A549 (cell line): ENCODE data around the gene AMBN. TPM values are rescaled to one million over a fixed set of nuclear protein-coding genes. Genes with fewer than 3 reads are reported as not detected.
A peak's percentile ranks its signal among the peaks of the same experiment; 100 is the strongest.

Experiments
- ATAC-seq, 2 experiments: fragments of 200-7000 bp in 1 of 2; fragments of >200 bp in 1 of 2; cut with Nextera tagmentation in 1 of 2; cut with Tn5 transposase in 1 of 2; 3 replicates each; pipeline versions ENCODE4 v1.8.0 to v1.9.1; 2018 to 2020; ENCODE audit warnings: mild to moderate bottlenecking in 1 of 2, moderate library complexity in 1 of 2
- CTCF ChIA-PET: fragments of 300-600 bp; sonication (Branson Sonifier 250); formaldehyde crosslinking; extraction: SDS; loops from one replicate; lab custom pipeline; 2021; ENCODE audit warnings: antibody characterized with exemption, inconsistent platforms; lab: Yijun Ruan, JAX
- POLR2A ChIA-PET: fragments of 350-600 bp; formaldehyde crosslinking; extraction: SDS; loops from one replicate; lab custom pipeline; 2021; ENCODE audit warnings: antibody characterized with exemption, inconsistent platforms; lab: Yijun Ruan, JAX
- DNase-seq, 2 experiments: peaks; one replicate each; pipeline versions ENCODE4 v3.0.0 to v3.0.0-alpha.2; 2011 to 2016; ENCODE audit warnings: low read depth in 1 of 2, low spot score in 1 of 2
- FAIRE-seq: peaks from 2 replicates; lab custom pipeline; 2011; peaks lifted over from hg19 to GRCh38; lab: Jason Lieb, UNC
- H3K27ac ChIP-seq, 2 experiments: fragments of >200 bp; sonication (Bioruptor Twin); formaldehyde crosslinking; 3 replicates each; pipeline ENCODE4 v1.5.1; 2016 to 2017
- H3K4me1 ChIP-seq: fragments of >200 bp; sonication (Bioruptor Twin); formaldehyde crosslinking; 3 replicates; pipeline ENCODE4 v1.6.1; 2016
- H3K4me2 ChIP-seq: fragments of >200 bp; sonication (Bioruptor Twin); formaldehyde crosslinking; 3 replicates; pipeline ENCODE4 v1.6.1; 2016
- H3K4me3 ChIP-seq: fragments of >200 bp; sonication (Bioruptor Twin); formaldehyde crosslinking; 3 replicates; pipeline ENCODE4 v1.5.1; 2016
- H3K9me3 ChIP-seq: fragments of >200 bp; sonication (Bioruptor Twin); formaldehyde crosslinking; 3 replicates; pipeline ENCODE4 v1.6.1; 2016
- BHLHE40 ChIP-seq: IDR thresholded peaks from 2 replicates; pipeline ENCODE4 v1.6.1; 2012; ENCODE audit warnings: low read depth, low read length, inconsistent platforms
- CBX2 ChIP-seq: fragments of 200-600 bp; sonication (generic); IDR thresholded peaks from 2 replicates; pipeline ENCODE4 v1.6.1; 2016; ENCODE audit warnings: low read depth, mild to moderate bottlenecking, borderline replicate concordance
- CEBPB ChIP-seq, 2 experiments: fragments of >200 bp in 1 of 2; sonication (Bioruptor Twin) in 1 of 2; formaldehyde crosslinking in 1 of 2; IDR thresholded peaks; 2 replicates each; pipeline ENCODE4 v1.6.1; 2012 to 2016
- CHD2 ChIP-seq: fragments of 150-350 bp; IDR thresholded peaks from 2 replicates; pipeline ENCODE4 v1.6.1; 2014; ENCODE audit warnings: low read length; ENCODE audit not compliant: partially characterized antibody
- EHF ChIP-seq: fragments of 250-450 bp; sonication (Bioruptor Pico); IDR thresholded peaks from 2 replicates; pipeline ENCODE4 v1.5.0; 2020; ENCODE audit warnings: mild to moderate bottlenecking
- FOSL2 ChIP-seq, 2 experiments: fragments of 450-650 bp in 1 of 2; fragments of >200 bp in 1 of 2; sonication (Bioruptor Twin) in 1 of 2; formaldehyde crosslinking; IDR thresholded peaks; 2 replicates each; pipeline versions ENCODE4 v1.5.0 to v1.6.1; 2016 to 2020; ENCODE audit warnings: mild to moderate bottlenecking in 1 of 2, moderate library complexity in 1 of 2
- HOXB5 ChIP-seq: fragments of 250-450 bp; sonication (Bioruptor Pico); IDR thresholded peaks from 2 replicates; pipeline ENCODE4 v1.5.0; 2020; ENCODE audit warnings: mild to moderate bottlenecking, moderate library complexity
- JUNB ChIP-seq: fragments of >200 bp; sonication (Bioruptor Twin); formaldehyde crosslinking; IDR thresholded peaks from 2 replicates; pipeline ENCODE4 v1.6.1; 2016
- MAZ ChIP-seq: fragments of 150-350 bp; IDR thresholded peaks from 2 replicates; pipeline ENCODE4 v1.6.1; 2014; ENCODE audit warnings: antibody characterized with exemption, low read depth, low read length, borderline replicate concordance
- NPAS2 ChIP-seq: fragments of 250-450 bp; sonication (Bioruptor Pico); IDR thresholded peaks from 2 replicates; pipeline ENCODE4 v1.8.0; 2022; ENCODE audit warnings: mild to moderate bottlenecking, moderate library complexity, borderline replicate concordance
- PHF8 ChIP-seq: fragments of 200-600 bp; sonication (generic); IDR thresholded peaks from 2 replicates; pipeline ENCODE4 v1.6.1; 2016; ENCODE audit warnings: low read depth, mild to moderate bottlenecking, antibody characterized with exemption, moderate library complexity, borderline replicate concordance
- POLR2A ChIP-seq: IDR thresholded peaks from 2 replicates; pipeline ENCODE4 v1.6.1; 2012; ENCODE audit warnings: mild to moderate bottlenecking, low read length
- POLR2AphosphoS2 ChIP-seq: conservative IDR thresholded peaks from 2 replicates; pipeline ENCODE4 v1.6.1; 2012; ENCODE audit warnings: low read length, improper control_type of control experiment, inconsistent platforms
- RAD21 ChIP-seq, 2 experiments: fragments of >200 bp in 1 of 2; sonication (Bioruptor Twin) in 1 of 2; formaldehyde crosslinking in 1 of 2; IDR thresholded peaks in 1 of 2; conservative IDR thresholded peaks in 1 of 2; 2 replicates in 1 of 2; 3 replicates in 1 of 2; pipeline ENCODE4 v1.6.1; 2012 to 2018; ENCODE audit warnings: inconsistent platforms in 1 of 2
- RFX5 ChIP-seq: fragments of 450-650 bp; IDR thresholded peaks from 2 replicates; pipeline ENCODE4 v1.7.1; 2014; ENCODE audit warnings: antibody characterized with exemption, mild to moderate bottlenecking, moderate library complexity
- RNF2 ChIP-seq: fragments of 200-600 bp; sonication (generic); IDR thresholded peaks from 2 replicates; pipeline ENCODE4 v1.6.1; 2016; ENCODE audit warnings: low read depth, mild to moderate bottlenecking, antibody characterized with exemption, moderate library complexity, borderline replicate concordance
- SMC3 ChIP-seq: fragments of >200 bp; sonication (Bioruptor Twin); formaldehyde crosslinking; IDR thresholded peaks from 3 replicates; pipeline ENCODE4 v1.6.1; 2018; ENCODE audit warnings: inconsistent platforms
- TP53 ChIP-seq: fragments of 250-450 bp; sonication (Bioruptor Pico); IDR thresholded peaks from 2 replicates; pipeline ENCODE4 v1.5.0; 2021; ENCODE audit warnings: mild to moderate bottlenecking, moderate library complexity
- ZSCAN20 ChIP-seq: fragments of 250-450 bp; sonication (Bioruptor Pico); IDR thresholded peaks from 2 replicates; pipeline ENCODE4 v1.8.0; 2022; ENCODE audit warnings: mild to moderate bottlenecking, moderate library complexity
- WGBS: methylation state at CpG from one replicate; pipeline ENCODE4 v1.1.6; 2017; ENCODE audit errors: missing lambda C conversion rate; 5-methylcytosine and 5-hydroxymethylcytosine counted together
- polyA minus RNA-seq: library from RNA; depleted of rRNA, polyadenylated mRNA; stranded (reverse); fragments of >200 nt; gene quantifications from 2 replicates; pipeline ENCODE4 v1.2.3, GENCODE V29; 2011; rRNA and poly(A)+ RNA removed
- polyA plus RNA-seq, 4 experiments: library from polyadenylated mRNA; depleted of rRNA in 3 of 4; stranded (reverse); fragments of >200 nt; fragmentation: RNase III in 1 of 4; extraction: RNeasy Plus Mini Kit Qiagen cat#74134 plus additional on column Dnase treatment in 1 of 4; gene quantifications; 2 replicates in 3 of 4; 3 replicates in 1 of 4; pipeline ENCODE4 v1.2.3, GENCODE V29; 2011 to 2017
- TF ChIP-seq, protein P1 (sequence below): fragments of 450-650 bp; IDR thresholded peaks from 2 replicates; pipeline ENCODE4 v1.6.1; 2014; ENCODE audit warnings: antibody characterized with exemption
- TF ChIP-seq, protein P2 (sequence below): IDR thresholded peaks from 2 replicates; pipeline ENCODE4 v1.6.1; 2012; ENCODE audit warnings: low read depth, borderline replicate concordance
- TF ChIP-seq, protein P3 (sequence below): fragments of >200 bp; sonication (Bioruptor Twin); formaldehyde crosslinking; IDR thresholded peaks from 3 replicates; pipeline ENCODE4 v1.5.1; 2016

Gene AMBN, protein sequence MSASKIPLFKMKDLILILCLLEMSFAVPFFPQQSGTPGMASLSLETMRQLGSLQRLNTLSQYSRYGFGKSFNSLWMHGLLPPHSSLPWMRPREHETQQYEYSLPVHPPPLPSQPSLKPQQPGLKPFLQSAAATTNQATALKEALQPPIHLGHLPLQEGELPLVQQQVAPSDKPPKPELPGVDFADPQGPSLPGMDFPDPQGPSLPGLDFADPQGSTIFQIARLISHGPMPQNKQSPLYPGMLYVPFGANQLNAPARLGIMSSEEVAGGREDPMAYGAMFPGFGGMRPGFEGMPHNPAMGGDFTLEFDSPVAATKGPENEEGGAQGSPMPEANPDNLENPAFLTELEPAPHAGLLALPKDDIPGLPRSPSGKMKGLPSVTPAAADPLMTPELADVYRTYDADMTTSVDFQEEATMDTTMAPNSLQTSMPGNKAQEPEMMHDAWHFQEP
- not detected in 2 replicates for polyA plus RNA-seq (2011; rRNA removed)
- not detected in 2 replicates for polyA plus RNA-seq (2012; cell fraction: cytosol; rRNA removed)
- polyA plus RNA-seq (2012; cell fraction: nucleus; rRNA removed), result not detected in 2 replicates
- polyA plus RNA-seq (2017; fragmentation: RNase III; extraction: RNeasy Plus Mini Kit Qiagen cat#74134 plus additional on column Dnase treatment), result not detected in 3 replicates
- not detected in 2 replicates for polyA minus RNA-seq

DNA sequence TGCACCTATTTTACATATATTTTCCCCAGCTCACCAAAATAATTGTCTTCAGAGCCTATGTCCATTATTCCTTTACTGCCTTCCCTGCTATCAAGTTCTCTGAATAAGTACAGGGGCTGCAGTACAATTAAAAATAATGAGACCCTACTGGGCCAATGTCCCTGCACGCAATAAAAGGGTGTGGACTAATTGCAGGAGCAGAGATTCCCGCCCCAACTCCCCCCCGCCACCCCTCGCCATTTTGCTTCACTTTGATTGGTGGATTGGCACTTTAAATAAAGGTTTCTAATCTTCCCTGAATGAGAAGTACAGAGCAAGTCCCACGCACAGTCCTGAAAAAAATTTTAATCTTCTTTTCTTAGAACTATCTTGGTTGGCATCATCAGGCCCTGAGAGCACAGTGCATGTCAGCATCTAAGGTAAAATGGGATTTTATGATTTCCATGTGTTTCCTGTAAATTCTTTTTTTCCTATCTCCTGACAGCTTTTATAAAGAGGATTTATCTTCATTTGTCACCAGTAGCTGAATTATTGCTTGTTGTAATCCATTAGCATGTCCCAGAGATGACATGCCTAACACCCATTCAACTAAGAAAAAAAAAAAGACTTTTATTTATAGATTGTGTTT, at the start of gene AMBN:
AMBN (plus strand) TSS at position 302 of the 628 bp plus-strand sequence; CDS start at position 405, 103 bp downstream.
- ChIA-PET POLR2A (no interaction called here), CTCF (no interaction called here)
- Histone ChIP-seq H3K4me3 (no peak within 1 kb of the TSS), H3K27ac (no peak within 1 kb of the TSS), H3K9me3 (no peaks in the 10 kb centered on the region), H3K4me1 (no peaks in the 10 kb centered on the region), H3K4me2 (no peak within 1 kb of the TSS)
- 79% methylated on average over 5 of the region's 5 CpGs for WGBS
- ATAC-seq (no peak), FAIRE-seq (no peak), DNase-seq (no peak)
- TF ChIP-seq HOXB5 (CRISPR knock-in tag) (no peak), CEBPB (IDR thresholded peaks at IDR 0.05) (no peak), JUNB (no peak), CHD2 (no peak), RFX5 (no peak), SMC3 (no peak), FOSL2 (IDR thresholded peaks at IDR 0.05) (no peak), FOSL2 (CRISPR knock-in tag; IDR thresholded peaks at IDR 0.05) (no peak), RNF2 (no peak), NPAS2 (no peak), EHF (CRISPR knock-in tag) (no peak), ZSCAN20 (CRISPR knock-in tag) (no peak), TP53 (no peak), POLR2A (no peak), CBX2 (no peak), POLR2AphosphoS2 (no peak)
- TF ChIP-seq, protein P1, sequence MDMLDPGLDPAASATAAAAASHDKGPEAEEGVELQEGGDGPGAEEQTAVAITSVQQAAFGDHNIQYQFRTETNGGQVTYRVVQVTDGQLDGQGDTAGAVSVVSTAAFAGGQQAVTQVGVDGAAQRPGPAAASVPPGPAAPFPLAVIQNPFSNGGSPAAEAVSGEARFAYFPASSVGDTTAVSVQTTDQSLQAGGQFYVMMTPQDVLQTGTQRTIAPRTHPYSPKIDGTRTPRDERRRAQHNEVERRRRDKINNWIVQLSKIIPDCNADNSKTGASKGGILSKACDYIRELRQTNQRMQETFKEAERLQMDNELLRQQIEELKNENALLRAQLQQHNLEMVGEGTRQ, result no peak
- TF ChIP-seq, protein P2, sequence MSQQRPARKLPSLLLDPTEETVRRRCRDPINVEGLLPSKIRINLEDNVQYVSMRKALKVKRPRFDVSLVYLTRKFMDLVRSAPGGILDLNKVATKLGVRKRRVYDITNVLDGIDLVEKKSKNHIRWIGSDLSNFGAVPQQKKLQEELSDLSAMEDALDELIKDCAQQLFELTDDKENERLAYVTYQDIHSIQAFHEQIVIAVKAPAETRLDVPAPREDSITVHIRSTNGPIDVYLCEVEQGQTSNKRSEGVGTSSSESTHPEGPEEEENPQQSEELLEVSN, result no peak

DNA sequence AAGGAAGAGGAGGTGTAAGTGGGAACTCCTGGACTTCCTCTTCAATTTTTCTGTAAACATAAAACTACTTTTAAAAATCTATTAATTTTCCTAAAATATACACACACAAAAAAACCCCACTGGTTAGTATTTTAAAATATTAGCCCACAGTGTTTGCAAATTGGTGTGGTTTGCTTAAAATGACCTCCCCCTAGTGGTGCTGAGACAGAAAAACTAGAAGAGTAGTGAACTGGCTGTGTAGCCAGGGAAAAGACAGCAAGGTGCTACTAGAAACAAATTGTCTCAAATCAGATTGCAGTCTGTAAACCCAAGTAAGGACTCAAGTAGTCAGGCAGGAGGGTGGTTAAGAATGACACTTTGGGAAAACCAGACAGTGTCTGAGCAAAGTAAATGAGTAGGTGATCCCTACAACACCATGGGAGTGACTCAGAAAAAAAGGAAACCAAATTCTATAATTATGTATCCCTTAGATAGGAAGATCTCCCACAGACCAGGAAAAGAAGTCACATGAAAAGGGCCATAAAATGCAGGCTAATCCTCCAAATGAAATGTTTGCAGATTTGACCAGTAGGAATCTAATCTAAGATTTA, 47.7 kb upstream of the AMBN start:
- Histone ChIP-seq H3K4me3 (no peak overlapping the region), H3K4me2 (no peak overlapping the region), H3K27ac (no peak overlapping the region), H3K9me3 (no peaks in the 10 kb centered on the region), H3K4me1 (no peaks in the 10 kb centered on the region)
- FAIRE-seq (no peak), DNase-seq (no peak), ATAC-seq (peak in 1 of 2 experiments; percentile 63; a peak in 2 of 6 replicates)
- POLR2A ChIA-PET, result no interaction called here
- CTCF ChIA-PET, result no interaction called here
- no peak for TF ChIP-seq BHLHE40
- no peak for TF ChIP-seq POLR2AphosphoS2
- TF ChIP-seq HOXB5 (CRISPR knock-in tag), result no peak
- TF ChIP-seq RFX5, result no peak
- no peak for TF ChIP-seq EHF (CRISPR knock-in tag)
- TF ChIP-seq, protein P3, sequence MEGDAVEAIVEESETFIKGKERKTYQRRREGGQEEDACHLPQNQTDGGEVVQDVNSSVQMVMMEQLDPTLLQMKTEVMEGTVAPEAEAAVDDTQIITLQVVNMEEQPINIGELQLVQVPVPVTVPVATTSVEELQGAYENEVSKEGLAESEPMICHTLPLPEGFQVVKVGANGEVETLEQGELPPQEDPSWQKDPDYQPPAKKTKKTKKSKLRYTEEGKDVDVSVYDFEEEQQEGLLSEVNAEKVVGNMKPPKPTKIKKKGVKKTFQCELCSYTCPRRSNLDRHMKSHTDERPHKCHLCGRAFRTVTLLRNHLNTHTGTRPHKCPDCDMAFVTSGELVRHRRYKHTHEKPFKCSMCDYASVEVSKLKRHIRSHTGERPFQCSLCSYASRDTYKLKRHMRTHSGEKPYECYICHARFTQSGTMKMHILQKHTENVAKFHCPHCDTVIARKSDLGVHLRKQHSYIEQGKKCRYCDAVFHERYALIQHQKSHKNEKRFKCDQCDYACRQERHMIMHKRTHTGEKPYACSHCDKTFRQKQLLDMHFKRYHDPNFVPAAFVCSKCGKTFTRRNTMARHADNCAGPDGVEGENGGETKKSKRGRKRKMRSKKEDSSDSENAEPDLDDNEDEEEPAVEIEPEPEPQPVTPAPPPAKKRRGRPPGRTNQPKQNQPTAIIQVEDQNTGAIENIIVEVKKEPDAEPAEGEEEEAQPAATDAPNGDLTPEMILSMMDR, result peak; percentile 33
- no peak for TF ChIP-seq TP53
- TF ChIP-seq MAZ, result no peak
- peak; percentile 14 to 34; a peak in 2 of 5 replicates for TF ChIP-seq RAD21 (conservative IDR thresholded peaks at IDR 0.05 in 1 of 2, IDR thresholded peaks at IDR 0.05 in 1 of 2)
- TF ChIP-seq PHF8, result no peak
